ENCODE measurements around the gene GPR39. TPM values are rescaled to one million over a fixed set of nuclear protein-coding genes. Genes with fewer than 3 reads are reported as not detected.

GPR39 gene
- total RNA-seq, 2 experiments from 2014 or later: not detected

DNA sequence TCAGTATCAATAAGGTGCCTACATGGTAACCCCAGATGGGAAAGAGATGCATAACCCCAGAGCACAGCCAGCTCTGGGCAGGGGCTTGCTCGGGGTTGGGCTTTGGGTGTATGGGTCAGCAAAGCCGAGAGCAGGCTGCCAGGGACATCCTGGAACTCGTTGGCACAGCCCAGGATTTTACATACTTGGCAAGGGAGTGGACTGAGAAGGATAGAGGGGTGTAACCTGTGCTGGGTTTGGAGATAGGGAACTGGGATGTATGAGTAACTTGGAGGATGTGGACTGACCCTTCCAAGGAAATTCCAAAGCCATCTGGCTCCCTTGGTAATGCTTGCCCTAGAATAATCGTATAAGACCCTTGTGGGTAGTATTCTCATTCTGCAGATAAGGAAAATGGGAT lies 44.2 kb downstream of the GPR39 start:
- POLR2A ChIA-PET: no interaction called here
- no peaks in the 10 kb centered on the region for H3K36me3 Mint-ChIP-seq (ENCODE audit: low read depth)
- no peak overlapping the region for H3K27ac Mint-ChIP-seq
- intact Hi-C loops (cut with DNase I, micrococcal nuclease): no loop called here
- H3K9me3 Mint-ChIP-seq (ENCODE audit: low read depth): peaks cover 10% of the 10 kb centered on the region
- no peaks in the 10 kb centered on the region for H3K4me1 Mint-ChIP-seq
- ATAC-seq (no peak), DNase-seq (no peak)
- H3K27me3 Mint-ChIP-seq: peaks cover 3% of the 10 kb centered on the region
- no peak overlapping the region for H3K4me3 Mint-ChIP-seq
- CTCF ChIA-PET: no interaction called here

GRCh38 chr2:132462236-132462635 lies 45.6 kb downstream of the GPR39 start:
- intact Hi-C loops (cut with DNase I, micrococcal nuclease): no loop called here
- ChIA-PET CTCF (no interaction called here), POLR2A (no interaction called here)
- ATAC-seq (no peak), DNase-seq (no peak)
- Mint-ChIP-seq H3K4me1 (no peaks in the 10 kb centered on the region), H3K27ac (no peak overlapping the region), H3K27me3 (peaks cover 3% of the 10 kb centered on the region), H3K9me3 (ENCODE audit: low read depth) (peaks cover 9% of the 10 kb centered on the region), H3K4me3 (no peak overlapping the region), H3K36me3 (ENCODE audit: low read depth) (no peaks in the 10 kb centered on the region)

DNA sequence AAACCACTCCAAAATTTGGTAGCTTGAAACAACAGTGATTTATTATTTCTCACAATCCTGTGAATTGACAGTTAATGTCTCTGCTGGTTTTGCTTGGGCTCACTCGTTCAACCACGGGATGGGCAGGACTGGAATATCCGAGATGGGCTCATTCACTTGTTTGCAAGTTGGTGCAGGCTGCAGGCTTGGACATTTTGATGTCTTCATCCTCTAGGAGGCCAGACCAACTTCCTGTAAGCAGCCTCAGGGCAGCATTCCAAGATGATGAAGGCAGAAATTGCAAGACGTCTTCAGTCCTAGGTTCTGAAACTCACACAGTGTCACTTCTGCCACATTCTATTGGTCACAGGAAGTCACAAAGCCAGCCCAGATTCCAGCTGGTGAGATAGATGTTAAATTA lies 47.1 kb downstream of the GPR39 start:
- H3K9me3 Mint-ChIP-seq (ENCODE audit: low read depth): peaks cover 8% of the 10 kb centered on the region
- intact Hi-C loops (cut with DNase I, micrococcal nuclease): no loop called here
- ATAC-seq (no peak), DNase-seq (no peak)
- H3K4me1 Mint-ChIP-seq: no peaks in the 10 kb centered on the region
- H3K36me3 Mint-ChIP-seq (ENCODE audit: low read depth): no peaks in the 10 kb centered on the region
- ChIA-PET POLR2A (no interaction called here), CTCF (no interaction called here)
- H3K27ac Mint-ChIP-seq: no peak overlapping the region
- no peak overlapping the region for H3K4me3 Mint-ChIP-seq
- H3K27me3 Mint-ChIP-seq: peaks cover 3% of the 10 kb centered on the region

DNA sequence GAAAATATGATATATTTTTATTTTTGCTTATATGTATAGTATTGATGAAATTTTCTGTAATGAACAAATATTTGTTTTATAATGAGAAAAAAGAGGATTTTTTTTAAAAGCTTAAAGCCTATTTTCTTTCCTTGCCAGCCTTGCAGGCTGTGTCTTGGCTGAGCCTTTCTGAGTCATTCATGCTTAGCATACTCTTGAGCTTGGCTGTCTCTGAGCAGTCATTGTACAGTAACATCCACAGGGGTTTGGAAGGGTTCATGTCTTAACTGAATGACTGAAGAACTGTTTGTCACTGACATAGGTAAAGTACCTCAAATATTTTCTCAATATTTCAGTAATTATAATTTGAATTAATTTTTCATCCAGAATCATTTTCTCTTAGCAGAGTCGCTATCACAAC lies 49.3 kb downstream of the GPR39 start:
- POLR2A ChIA-PET: no interaction called here
- H3K36me3 Mint-ChIP-seq (ENCODE audit: low read depth): no peaks in the 10 kb centered on the region
- no peaks in the 10 kb centered on the region for H3K27me3 Mint-ChIP-seq
- no peak overlapping the region for H3K4me3 Mint-ChIP-seq
- CTCF ChIA-PET: no interaction called here
- no peaks in the 10 kb centered on the region for H3K4me1 Mint-ChIP-seq
- ATAC-seq (no peak), DNase-seq (no peak)
- peaks cover 8% of the 10 kb centered on the region for H3K9me3 Mint-ChIP-seq (ENCODE audit: low read depth)
- H3K27ac Mint-ChIP-seq: no peak overlapping the region
- intact Hi-C loops (cut with DNase I, micrococcal nuclease): no loop called here

DNA sequence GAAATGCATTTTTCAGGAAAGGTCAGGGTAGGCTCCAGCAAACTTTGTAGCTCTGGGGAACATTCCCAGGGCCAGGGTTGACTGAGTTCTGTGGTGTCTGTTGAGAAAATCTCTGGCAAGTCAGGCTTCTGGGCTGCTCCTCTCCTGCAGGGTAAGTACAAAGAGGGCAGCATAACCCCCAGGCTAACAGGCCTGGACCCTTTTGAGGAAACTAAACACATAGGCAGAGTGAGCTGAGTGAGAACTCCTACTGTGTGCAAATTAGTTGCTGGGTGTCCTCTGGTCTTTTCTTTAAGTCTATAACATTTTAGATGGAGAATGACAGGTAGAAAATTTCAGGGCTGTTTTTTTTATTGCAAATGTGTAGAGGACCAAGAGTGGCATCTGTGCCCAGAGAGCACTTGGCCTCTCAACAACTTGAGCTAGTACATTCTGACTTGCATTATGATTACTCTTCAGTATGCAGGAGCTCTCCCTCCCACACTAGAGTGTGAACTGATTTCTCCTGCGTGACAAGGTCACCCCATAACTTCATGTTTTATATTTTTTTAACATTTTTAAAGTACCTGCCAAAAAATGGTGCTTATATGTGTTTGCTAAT lies 49.9 kb downstream of the GPR39 start:
- Mint-ChIP-seq H3K27ac (no peak overlapping the region), H3K27me3 (no peaks in the 10 kb centered on the region), H3K4me3 (no peak overlapping the region), H3K4me1 (no peaks in the 10 kb centered on the region), H3K36me3 (ENCODE audit: low read depth) (no peaks in the 10 kb centered on the region), H3K9me3 (ENCODE audit: low read depth) (peaks cover 9% of the 10 kb centered on the region)
- DNase-seq (no peak), ATAC-seq (no peak)
- ChIA-PET CTCF (no interaction called here), POLR2A (no interaction called here)
- intact Hi-C loops (cut with DNase I, micrococcal nuclease): no loop called here

GRCh38 chr2:132468821-132469675 lies 52.4 kb downstream of the GPR39 start:
- ATAC-seq: no peak
- POLR2A ChIA-PET: no interaction called here
- CTCF ChIA-PET: no interaction called here
- intact Hi-C loops (cut with DNase I, micrococcal nuclease): no loop called here
- no peak for DNase-seq
- Mint-ChIP-seq H3K4me1 (no peaks in the 10 kb centered on the region), H3K27ac (no peak overlapping the region), H3K27me3 (no peaks in the 10 kb centered on the region), H3K36me3 (ENCODE audit: low read depth) (no peaks in the 10 kb centered on the region), H3K4me3 (no peak overlapping the region), H3K9me3 (ENCODE audit: low read depth) (peaks cover 8% of the 10 kb centered on the region)

DNA sequence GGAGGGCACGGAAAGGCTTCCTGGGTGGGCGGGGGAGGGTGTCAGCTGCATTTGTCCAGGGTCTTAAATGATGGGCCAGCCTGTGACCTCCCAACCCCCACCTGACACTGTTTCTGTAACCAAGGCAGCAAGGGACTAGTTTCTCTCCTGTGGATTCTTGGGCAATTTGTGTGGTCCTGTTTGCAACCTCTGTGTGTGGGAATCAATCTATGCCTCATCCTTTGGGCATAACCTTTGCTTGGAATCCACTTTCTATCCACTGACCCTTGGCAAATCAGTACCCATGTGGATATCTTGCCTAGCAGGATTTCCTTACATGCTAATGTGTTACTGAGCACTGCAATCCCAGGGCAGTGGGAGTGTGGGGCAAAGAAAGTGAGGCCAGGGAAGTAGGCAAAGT lies 54.1 kb downstream of the GPR39 start:
- no peak overlapping the region for H3K4me3 Mint-ChIP-seq
- no peak overlapping the region for H3K27ac Mint-ChIP-seq
- no peaks in the 10 kb centered on the region for H3K36me3 Mint-ChIP-seq (ENCODE audit: low read depth)
- DNase-seq (no peak), ATAC-seq (no peak)
- H3K27me3 Mint-ChIP-seq: no peaks in the 10 kb centered on the region
- ChIA-PET CTCF (interaction anchor here (0.5 to 0.6 kb wide), 2 partner anchors 88 to 938 kb away, joined by 3 to 4 read pairs; no protein-coding TSS in a partner anchor), POLR2A (no interaction called here)
- intact Hi-C loops (cut with DNase I, micrococcal nuclease): no loop called here
- H3K4me1 Mint-ChIP-seq: no peaks in the 10 kb centered on the region
- peaks cover 8% of the 10 kb centered on the region for H3K9me3 Mint-ChIP-seq (ENCODE audit: low read depth)

GRCh38 chr2:132473174-132473883 lies 56.7 kb downstream of the GPR39 start:
- no peak for ATAC-seq
- H3K4me3 Mint-ChIP-seq: no peak overlapping the region
- ChIA-PET CTCF (no interaction called here), POLR2A (no interaction called here)
- H3K36me3 Mint-ChIP-seq (ENCODE audit: low read depth): no peaks in the 10 kb centered on the region
- H3K4me1 Mint-ChIP-seq: no peaks in the 10 kb centered on the region
- peaks cover 5% of the 10 kb centered on the region for H3K9me3 Mint-ChIP-seq (ENCODE audit: low read depth)
- intact Hi-C loops (cut with DNase I, micrococcal nuclease): no loop called here
- DNase-seq: no peak
- H3K27ac Mint-ChIP-seq: no peak overlapping the region
- no peaks in the 10 kb centered on the region for H3K27me3 Mint-ChIP-seq

DNA sequence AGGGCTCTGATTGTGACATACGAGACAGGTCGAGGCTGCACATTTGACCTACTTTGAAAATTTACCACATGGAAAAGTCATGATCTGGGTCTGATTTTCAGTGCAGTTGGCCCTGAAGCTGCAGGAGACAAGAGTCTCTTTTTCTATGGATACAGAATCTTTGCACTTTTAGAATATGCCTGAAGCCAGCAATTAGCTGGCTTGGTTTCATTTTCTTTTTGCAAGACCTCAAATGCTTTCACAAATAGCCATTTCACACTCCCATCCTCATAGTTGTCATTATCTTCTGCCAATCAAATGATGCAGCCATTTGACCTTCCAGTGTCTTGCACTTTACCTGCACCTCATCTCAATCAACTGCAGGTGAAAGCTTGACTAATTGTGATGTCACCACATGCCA lies 59.0 kb downstream of the GPR39 start:
- intact Hi-C loops (cut with DNase I, micrococcal nuclease): no loop called here
- DNase-seq (no peak), ATAC-seq (no peak)
- no peaks in the 10 kb centered on the region for H3K4me1 Mint-ChIP-seq
- peaks cover 5% of the 10 kb centered on the region for H3K9me3 Mint-ChIP-seq (ENCODE audit: low read depth)
- no peaks in the 10 kb centered on the region for H3K36me3 Mint-ChIP-seq (ENCODE audit: low read depth)
- ChIA-PET CTCF (no interaction called here), POLR2A (no interaction called here)
- no peak overlapping the region for H3K4me3 Mint-ChIP-seq
- H3K27me3 Mint-ChIP-seq: no peaks in the 10 kb centered on the region
- H3K27ac Mint-ChIP-seq: no peak overlapping the region

DNA sequence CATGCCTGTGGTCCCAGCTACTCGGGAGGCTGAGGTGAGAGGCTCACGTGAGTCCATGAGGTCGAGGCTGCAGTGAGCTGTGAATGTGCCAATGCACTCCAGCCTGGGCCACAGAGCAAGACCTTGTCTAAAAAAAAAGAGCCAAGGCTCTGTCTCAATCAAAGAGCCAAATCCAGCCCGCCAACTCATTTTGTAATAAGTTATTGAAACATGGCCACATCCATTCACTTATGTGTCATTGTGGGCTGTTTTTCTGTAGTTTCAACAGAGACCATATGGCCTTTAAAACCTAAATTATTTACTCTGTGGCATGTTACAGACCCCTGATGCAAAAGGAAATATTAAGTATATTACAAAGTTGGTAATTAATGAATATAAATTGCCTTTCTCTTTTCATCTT lies 60.8 kb downstream of the GPR39 start:
- Mint-ChIP-seq H3K4me3 (no peak overlapping the region), H3K27me3 (no peaks in the 10 kb centered on the region), H3K9me3 (ENCODE audit: low read depth) (peaks cover 2% of the 10 kb centered on the region), H3K4me1 (no peaks in the 10 kb centered on the region), H3K27ac (no peak overlapping the region), H3K36me3 (ENCODE audit: low read depth) (no peaks in the 10 kb centered on the region)
- ChIA-PET CTCF (no interaction called here), POLR2A (no interaction called here)
- no peak for DNase-seq
- no peak for ATAC-seq
- intact Hi-C loops (cut with DNase I, micrococcal nuclease): no loop called here

DNA sequence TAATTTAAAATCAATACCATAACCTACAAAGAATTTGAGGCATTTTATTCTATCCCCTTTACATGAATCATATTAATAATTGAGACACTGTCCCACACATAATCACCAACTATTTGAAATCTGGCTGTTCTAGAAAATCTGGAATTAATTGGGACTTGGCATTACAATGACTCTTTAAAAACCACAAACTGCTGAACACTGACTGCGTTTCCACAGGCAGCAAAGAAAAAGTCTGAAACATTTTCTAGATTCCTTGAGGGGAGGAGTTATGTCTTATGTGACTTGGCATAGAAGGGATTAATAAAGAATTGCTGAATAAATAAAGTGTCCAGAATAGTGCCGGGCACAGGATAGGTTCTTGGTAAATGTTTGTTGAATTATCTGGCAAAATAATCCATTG lies 61.4 kb downstream of the GPR39 start:
- Mint-ChIP-seq H3K9me3 (ENCODE audit: low read depth) (no peaks in the 10 kb centered on the region), H3K27ac (no peak overlapping the region), H3K4me1 (no peaks in the 10 kb centered on the region), H3K4me3 (no peak overlapping the region), H3K27me3 (no peaks in the 10 kb centered on the region), H3K36me3 (ENCODE audit: low read depth) (no peaks in the 10 kb centered on the region)
- CTCF ChIA-PET: no interaction called here
- DNase-seq (no peak), ATAC-seq (no peak)
- POLR2A ChIA-PET: no interaction called here
- intact Hi-C loops (cut with DNase I, micrococcal nuclease): no loop called here

GRCh38 chr2:132478461-132479105 lies 62.0 kb downstream of the GPR39 start:
- Mint-ChIP-seq H3K4me1 (no peaks in the 10 kb centered on the region), H3K27me3 (no peaks in the 10 kb centered on the region), H3K27ac (no peak overlapping the region), H3K9me3 (ENCODE audit: low read depth) (no peaks in the 10 kb centered on the region), H3K36me3 (ENCODE audit: low read depth) (no peaks in the 10 kb centered on the region), H3K4me3 (no peak overlapping the region)
- no peak for DNase-seq
- intact Hi-C loops (cut with DNase I, micrococcal nuclease): no loop called here
- ChIA-PET POLR2A (no interaction called here), CTCF (no interaction called here)
- no peak for ATAC-seq

Measured in activated CD4-positive, alpha-beta T cell treated with anti-CD3 and anti-CD28 coated beads for 36 hours (primary cell).